Embryonic facial prominence (tissue), 1 donor: ENCODE results near the gene CAGE1.

Source experiments
- DNase-seq: peaks from one replicate; pipeline ENCODE4 v3.0.0-alpha.2; 2016; ENCODE audit errors: extremely low spot score

The CAGE1 gene

DNA sequence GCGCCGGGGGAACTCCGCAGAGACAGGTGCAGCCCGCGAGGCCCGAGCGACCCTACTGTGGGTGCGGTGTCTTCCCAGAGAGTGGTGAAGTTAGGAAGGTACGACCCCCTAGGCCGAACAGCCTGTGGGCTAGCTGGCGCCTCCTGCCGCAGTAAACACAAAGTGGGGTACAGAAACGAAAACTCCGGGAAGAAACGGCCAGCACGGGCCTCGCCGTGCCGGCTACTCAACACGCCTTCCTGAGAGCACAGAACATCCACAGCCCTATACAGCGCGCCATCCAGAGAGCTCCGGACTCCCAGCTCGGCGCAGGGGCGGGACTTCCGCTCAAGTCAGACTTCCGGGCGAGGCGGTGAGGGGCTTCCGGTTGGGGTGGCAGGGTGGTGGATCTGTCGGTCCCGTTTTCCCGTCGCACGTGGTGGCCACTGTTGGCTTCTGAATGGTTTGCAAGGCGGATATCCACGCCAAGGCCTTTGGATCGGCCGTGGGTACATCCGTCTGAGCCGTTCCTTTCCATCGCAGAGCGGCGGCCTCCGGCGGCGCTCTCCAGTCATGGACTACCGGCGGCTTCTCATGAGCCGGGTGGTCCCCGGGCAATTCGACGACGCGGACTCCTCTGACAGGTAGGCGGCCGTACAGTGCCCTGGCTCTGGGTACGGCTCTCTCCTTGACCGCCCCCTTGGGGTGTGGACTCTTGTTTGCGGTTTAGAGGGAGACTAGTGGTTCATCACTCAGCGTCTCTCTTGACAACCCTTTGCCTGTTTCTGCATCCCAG is at the start of gene CAGE1, which contains the start of gene RIOK1:
Gene CAGE1, minus strand, starts transcription at position 292 of the 775 bp plus-strand sequence. CDS start 2,569 bp downstream, outside the sequence.
Gene RIOK1, plus strand, starts transcription at position 358 of the 775 bp plus-strand sequence. Its CDS starts 195 bp downstream, at position 553.
- peak; percentile 84 for DNase-seq

DNA sequence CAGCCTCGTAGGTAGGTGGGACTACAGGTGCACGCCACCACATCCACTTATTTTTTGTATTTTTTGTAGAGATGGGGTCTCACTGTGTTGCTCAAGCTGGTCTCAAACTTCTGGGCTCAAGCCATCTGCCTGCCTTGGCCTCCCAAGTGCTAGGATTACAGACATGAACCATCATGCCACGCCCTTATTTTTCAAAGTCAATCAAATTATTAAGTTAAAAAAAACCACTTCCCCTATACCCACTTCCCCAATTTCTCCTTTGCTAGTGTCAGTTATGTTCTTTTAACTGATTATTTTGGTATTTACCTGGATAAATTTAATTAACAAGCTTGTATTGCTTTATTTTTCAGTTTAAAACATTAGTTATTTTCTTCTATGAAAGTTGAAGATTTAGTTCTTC is 49.7 kb upstream of the CAGE1 start:
- no peak for DNase-seq

DNA sequence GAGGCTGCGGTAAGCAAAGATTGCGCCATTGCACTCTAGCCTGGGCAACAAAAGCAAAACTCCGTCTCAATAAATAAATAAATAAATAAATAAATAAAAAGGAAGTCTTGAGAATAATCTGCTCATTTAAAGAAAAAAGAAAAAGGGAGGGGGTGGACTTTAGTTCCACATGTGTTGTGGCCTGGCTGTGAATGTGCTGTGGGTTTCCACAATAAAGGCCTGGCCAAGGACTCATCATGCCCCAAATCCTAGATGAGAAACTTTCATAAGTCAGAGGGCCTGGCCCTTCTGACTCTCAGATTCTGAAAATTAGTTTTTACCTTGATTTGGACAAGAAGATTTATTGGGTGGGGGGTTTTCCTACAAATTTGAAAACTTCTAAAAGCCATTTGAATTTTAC is 48.5 kb upstream of the CAGE1 start:
- DNase-seq: no peak

DNA sequence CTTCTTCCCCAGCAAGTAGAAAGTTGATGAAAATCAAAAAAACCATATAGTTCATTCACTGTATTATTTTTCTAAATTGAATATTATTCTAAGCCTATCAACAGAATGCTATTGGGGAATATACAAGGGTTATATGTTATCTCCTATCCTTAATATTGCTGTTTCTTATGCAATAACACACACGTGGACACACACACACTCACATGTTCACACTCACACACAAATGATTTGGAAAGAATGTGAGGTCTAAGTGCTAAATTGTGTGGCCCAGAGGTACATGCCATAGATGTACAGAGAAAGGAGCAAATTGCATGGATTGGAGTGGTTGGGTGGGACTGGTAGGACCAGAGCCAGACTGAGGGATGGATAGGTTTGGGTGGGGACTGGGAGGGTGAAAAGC is 45.1 kb upstream of the CAGE1 start:
- no peak for DNase-seq

- no peak for DNase-seq
Observed at GRCh38 chr6:7433121-7433617, 43.6 kb upstream of the CAGE1 start.

DNA sequence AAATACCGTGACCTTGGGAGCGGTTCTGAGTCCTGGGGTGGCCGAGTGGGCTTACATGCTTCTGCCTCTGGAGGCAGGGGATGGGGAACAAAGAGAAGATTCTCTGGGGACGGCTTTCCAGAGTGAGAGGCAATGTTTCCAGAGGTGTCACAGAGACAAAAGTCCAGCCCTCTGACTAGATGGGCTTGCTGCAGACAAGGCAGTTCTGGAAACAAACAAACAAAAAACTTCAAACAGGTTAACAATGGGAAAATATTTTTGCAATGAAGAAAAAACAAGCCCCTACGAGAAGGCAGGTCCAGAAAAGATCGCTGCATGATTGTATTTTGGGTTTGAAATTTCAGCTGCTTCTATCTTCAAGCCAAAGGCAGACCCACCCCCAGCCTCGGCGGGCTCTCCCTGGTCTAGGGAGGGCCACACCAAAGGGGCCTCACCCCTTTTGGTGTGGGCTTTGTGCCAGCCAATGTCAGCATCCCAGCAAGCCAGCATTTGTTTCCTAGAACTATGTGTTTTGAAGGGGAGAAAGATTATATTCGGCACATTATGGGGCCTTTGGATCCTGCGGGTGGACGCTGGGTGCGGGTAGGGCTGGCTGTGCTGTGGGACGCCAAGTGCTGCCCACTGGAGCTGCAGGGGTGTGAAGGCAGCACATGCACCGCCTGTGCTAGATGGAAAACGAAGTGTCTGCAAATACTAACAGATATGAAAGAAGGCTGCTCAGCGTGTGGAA is 43.0 kb upstream of the CAGE1 start:
- DNase-seq: no peak

DNA sequence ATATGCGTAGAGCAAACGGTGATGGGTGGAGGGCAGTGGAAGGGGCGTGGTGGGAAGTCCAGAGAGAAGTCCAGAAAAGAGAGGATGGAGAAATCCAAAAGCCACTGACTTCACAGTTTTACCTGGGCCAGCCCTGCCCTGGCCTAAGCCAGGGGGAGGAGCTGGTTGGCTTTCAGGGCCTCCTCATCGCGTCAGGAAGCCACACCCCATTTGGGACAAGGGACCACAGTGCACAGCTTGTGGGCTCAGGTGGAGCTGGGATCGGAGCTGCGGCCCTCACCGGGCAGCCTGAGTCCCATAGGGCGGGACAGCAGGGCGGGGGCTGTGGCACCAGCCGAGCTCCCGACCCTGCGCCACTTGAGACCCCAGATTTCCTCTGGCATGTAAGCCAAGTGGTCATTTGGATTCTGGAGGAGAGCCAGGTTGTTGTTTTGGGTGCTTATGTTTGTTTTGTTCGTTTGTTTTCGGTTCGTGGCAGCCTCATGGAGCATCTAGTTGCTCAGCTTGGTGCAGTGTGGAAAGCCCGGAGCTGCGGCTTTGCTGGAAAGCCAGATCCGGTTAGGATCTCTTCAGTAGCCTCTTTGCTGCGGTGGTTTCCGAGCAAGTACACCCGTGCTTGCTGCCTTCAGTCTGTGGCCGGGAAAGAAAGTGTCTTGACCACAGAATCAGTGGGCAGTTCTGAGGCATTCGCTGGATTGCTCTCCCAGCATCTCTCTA is 42.3 kb upstream of the CAGE1 start:
- DNase-seq: no peak

DNA sequence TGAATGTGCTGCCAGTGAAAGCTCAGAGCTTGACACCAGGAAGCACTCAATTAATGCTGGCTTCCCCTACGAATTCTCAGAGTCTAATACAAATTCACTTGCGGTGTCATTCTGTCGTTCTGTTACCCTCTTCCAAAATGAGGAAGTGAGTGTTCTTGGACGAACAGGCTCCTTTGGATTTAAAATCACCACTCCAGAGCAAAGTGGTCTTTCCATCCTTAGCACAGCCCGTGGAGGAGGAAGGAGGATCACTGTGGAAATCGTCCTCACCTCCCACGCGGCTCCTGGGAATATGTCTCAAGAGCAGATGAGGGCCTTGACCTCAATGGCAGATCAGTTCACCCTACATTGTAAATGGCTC is 41.8 kb upstream of the CAGE1 start:
- no peak for DNase-seq

DNA sequence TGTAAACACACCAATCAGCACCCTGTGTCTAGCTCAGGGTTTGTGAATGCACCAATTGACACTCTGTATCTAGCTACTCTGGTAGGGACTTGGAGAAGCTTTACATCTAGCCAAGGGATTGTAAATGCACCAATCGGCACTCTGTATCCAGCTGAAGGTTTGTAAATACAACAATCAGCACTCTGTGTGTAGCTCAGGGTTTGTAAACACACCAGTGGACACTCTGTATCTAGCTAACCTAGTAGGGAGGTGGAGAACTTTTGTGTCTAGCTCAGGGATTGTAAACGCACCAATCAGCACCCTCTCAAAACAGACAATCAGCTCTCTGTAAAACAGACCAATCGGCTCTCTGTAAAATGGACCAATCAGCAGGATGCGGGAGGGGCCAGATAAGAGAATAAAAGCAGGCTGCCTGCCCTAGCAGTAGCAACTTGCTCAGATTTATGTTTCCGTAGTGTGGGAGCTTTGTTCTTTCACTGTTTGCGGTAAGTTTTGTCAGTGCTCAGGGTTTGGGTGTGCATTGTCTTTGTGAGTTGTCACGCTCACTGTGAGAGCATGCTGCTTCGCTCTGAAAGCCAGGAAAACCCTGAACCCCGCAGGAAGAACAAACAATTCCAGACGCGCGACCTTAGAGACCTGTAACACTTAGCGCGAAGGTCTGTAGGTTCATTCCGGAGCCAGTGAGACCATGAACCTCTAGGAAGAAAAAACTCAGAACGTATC is 37.1 kb upstream of the CAGE1 start:
- DNase-seq: no peak

GRCh38 chr6:7425808-7426190 is 36.3 kb upstream of the CAGE1 start:
- no peak for DNase-seq

DNA sequence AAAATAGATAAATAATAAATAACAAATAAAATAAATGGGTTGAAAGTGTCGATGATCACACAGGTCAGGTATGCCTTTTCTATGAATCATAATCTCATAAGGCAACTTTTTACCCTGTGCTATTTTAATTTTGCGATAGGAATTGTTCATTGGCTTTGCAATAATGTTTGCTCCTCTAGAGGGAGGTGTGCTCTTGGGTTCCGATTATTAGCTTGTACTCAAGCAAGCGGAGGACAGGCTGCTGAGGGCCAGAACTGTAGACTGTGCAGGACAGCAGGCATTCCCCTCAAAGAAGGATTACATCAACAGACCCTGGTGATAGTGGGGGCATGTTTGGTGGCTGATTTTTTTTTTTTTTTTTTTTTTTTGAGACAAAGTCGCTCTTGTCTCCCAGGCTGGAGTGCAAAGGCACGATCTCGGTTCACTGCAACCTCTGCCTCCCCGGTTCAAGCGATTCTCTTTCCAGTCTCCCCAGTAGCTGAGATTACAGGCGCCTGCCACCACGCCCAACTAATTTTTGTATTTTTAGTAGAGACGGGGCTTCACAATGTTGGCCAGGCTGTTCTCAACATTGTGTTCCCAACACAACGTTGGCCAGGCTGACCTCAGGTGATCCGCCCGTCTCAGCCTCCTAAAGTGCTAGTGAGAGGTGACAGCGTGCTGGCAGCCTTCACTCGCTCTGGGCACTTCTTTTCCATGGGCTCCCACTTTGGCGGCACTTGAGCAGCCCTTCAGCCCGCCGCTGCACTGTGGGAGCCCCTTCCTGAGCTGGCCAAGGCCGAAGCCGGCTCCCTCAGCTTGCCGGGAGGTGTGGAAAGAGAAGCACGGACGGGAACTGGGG is 35.6 kb upstream of the CAGE1 start:
- no peak for DNase-seq

DNA sequence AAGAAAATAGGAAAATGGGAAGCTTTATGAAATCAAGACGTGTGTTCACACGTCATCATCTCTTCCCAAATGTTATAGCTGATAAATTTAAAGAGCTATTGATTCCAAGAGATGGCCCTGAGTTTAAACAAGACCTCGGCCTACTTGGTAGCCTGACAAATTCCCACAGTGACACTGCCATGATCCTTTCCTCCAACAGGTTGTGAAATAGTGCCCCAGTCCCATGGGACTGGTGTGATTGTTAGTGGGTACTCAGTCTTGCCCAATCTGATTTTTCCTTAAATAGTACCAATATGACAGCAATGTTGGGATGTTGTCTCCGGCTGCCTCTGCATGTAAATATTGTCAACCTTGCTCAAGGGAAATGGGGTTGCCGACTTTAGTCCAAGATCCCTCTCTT is 34.5 kb upstream of the CAGE1 start:
- no peak for DNase-seq

DNA sequence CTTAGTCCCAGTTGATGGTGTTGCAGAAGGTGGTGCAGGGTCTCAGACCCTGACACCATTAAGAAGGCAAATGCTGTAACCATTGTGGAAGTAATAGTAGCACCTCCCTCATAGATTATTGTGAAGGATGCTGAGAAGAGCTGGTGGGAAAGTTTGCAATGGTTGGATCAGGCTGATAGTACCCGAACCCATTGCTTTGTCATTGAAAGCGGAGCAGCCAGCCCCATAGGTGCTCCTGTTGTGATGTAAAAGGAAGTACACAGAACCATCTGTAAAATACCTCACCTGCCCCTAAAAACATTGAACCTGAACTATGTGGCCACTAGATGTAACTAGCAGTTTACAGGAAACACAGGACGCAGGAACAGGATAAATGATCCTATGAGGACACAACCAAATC is 31.5 kb upstream of the CAGE1 start:
- no peak for DNase-seq

DNA sequence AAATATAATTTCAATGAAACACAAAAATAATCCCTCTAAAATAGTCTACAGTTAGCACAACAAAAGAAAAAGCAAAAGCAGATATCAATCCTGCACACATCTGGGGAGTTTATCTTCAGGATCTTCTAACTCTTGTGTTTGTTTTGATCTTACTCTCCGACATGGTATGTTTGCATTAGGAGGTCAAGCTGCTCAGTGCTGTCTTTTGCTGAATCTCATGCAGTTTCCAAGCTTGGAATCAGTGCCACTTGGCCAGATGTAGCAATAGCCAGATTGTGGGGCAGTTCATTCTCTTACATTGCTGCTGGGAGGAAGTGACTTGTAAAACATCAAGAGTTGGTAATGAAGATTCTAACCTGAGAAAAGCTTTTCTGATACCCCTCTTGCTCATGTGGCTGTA is 29.5 kb upstream of the CAGE1 start:
- no peak for DNase-seq

DNA sequence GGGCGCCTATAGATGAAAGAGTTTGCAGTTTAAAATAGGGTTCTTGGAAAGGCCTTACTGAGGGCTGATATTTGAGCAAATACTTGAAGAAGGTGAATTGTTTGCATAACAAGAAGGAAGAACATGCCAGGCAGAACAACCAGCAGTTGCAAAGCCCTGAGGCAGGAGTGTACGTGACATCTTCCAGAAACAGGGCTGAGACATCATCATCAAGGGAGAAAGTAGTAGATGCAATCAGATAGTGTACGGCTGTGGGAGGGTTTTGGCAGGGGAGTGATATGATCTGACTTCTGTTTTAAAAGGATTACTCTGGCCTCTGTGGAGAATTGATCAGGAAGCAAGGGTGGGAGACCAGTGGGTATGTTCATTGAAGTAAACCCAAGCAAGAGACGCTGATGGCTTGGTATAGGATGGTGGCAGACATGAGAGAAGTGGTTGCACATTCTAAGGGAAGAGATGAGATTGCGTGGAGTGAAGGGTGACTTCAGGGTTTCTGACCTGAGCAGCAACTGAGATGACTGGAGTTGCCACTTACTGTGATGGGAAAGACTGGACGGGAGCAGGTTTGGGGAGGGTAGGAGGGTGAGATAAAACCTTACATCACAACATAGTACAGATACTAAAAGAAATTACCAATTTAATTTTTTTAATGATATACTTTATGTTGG is 28.8 kb upstream of the CAGE1 start:
- DNase-seq: no peak

DNA sequence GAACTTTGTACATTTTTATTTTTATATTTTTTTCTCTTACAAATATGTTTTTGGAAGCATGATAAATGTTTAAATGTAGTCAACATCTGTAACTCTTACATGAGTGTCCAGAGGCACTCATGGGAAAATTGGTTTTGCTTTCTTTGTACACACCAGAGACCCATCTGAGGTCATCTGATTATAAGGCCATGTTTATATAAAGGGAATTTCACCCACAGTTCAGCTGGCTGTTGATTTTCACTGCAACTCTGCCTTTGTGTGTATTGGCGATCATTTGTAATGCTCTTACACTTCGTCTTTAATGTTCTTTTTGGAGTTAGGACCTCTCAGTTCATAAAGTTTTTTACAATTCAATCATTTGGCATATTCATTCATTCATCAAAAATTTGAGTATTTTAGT is 28.1 kb upstream of the CAGE1 start:
- DNase-seq: no peak

DNA sequence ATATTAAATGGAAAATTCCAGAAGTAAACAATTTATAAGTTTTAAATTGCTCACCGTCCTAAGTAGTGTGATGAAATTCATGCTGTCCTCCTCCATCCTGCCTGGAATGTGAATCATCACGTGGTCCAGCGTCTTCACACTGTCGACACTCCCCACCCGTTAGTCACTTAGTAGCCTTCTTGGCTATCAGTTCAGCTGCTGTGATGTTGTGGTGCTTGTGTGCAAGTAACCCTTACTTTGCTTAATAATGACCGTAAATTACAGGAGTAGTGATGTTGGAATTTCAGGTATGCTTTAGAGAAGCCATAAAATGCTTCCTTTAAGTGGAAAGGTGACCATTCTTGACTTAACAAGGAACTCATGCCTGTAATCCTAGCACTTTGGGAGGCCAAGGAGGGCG is 25.3 kb upstream of the CAGE1 start:
- DNase-seq: no peak

DNA sequence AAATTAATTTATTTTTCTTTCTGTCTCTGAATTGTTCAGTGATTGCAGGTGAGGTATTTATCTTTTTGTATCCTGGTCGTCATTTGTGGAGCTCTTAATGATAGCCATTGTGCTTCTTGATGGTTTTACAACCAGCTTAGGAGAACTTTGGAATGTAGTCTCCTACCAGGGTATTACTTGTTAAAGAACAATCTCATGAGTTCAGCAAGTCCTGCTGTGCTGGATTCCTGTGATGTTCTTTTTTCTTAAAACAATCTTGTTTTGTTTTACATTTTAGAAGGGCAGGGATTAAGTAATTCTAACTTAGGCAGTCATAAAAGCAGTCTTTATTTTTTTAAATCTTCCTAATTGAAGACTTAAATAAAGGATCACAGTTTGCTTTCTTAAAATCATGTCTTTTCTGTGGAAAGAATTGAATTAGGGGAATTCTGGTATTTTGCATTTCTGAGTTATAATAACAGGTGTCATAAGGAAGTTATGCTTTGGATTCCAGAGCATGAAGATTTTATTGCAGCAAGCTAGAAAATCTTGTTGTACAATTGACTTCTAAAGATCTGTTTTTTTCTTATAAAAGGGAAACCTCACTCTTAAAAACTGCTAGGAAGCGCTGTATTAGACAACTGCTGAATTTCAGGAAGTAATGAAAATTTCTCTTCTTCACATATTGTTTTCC is 23.7 kb upstream of the CAGE1 start:
- no peak for DNase-seq

DNA sequence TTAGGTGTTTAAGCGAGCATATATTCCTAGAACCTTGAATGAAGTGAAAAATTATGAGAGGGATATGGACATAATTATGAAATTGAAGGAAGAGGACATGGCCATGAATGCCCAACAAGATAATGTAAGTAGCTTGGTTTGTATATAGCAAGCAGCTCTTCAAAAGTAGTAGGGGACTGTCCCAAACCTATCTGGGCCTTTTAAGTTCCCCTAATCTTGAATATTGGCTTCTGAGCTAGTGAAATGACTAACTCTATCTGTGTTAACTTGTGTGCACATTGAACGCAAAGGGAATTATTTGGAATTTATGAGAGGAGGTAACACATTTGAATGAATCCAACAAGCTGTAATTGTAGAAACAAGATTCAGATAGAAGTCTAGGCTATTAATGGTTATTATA is 21.8 kb upstream of the CAGE1 start:
- DNase-seq: no peak

GRCh38 chr6:7410851-7411250 is 21.3 kb upstream of the CAGE1 start:
- no peak for DNase-seq
